Cardiac fibroblast (primary cell): ENCODE data around the gene RAB22A.

Experiments
- DNase-seq, 2 donors: peaks; one replicate each; pipeline versions ENCODE4 v3.0.0 to v3.0.0-alpha.2; 2010; ENCODE audit warnings: low read depth in 2 of 2
- H3K4me3 ChIP-seq, 2 donors: replicated peaks in 1 of 2; 1 replicate in 1 of 2; 2 replicates in 1 of 2; pipeline ENCODE4 v1.5.1; 2011; ENCODE audit warnings: low read depth in 2 of 2, low read length in 2 of 2, mild to moderate bottlenecking in 2 of 2, moderate library complexity in 1 of 2
- CTCF ChIP-seq: IDR thresholded peaks from one replicate; pipeline ENCODE4 v1.5.1; 2011; ENCODE audit warnings: low read depth, mild to moderate bottlenecking, low read length, inconsistent platforms

RAB22A gene

GRCh38 chr20:58309591-58310290 lies at the start of gene RAB22A:
Gene RAB22A, plus strand, starts transcription at chr20:58309715. Its CDS starts 262 bp downstream, at chr20:58309977.
- TF ChIP-seq CTCF, result no peak
- peak within 1 kb of the TSS; percentile 83 to 84 for H3K4me3 ChIP-seq
- DNase-seq, result peak; percentile 78 to 92

GRCh38 chr20:58260006-58260405 lies 49.5 kb upstream of the RAB22A start:
- no peak overlapping the region for H3K4me3 ChIP-seq
- TF ChIP-seq CTCF, result no peak
- DNase-seq, result peak in 1 of 2 donors; percentile 28

- no peak for TF ChIP-seq CTCF
- no peak for DNase-seq
- H3K4me3 ChIP-seq, result no peak overlapping the region
Measured at GRCh38 chr20:58261660-58262059, 47.9 kb upstream of the RAB22A start.

DNA sequence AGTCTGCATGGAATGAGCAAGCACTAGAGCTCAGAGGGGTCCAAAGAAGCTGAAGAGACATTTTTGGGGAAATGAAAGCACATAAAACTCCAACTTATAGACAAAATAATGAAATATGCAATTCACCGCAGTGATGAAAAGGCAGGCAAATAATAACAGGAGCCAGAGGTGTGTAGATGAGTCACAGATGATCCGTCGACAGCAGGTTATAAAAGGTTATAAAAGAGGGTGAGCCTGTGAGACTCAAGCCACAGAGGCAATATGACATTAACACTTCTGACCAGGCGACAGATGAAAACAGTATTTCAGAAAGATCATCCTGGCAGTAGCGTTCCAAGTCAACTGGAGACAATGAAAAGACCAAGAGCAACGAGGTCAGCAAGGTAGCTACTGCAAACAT lies 45.2 kb upstream of the RAB22A start:
- TF ChIP-seq CTCF, result no peak
- DNase-seq, result no peak
- H3K4me3 ChIP-seq, result no peak overlapping the region

DNA sequence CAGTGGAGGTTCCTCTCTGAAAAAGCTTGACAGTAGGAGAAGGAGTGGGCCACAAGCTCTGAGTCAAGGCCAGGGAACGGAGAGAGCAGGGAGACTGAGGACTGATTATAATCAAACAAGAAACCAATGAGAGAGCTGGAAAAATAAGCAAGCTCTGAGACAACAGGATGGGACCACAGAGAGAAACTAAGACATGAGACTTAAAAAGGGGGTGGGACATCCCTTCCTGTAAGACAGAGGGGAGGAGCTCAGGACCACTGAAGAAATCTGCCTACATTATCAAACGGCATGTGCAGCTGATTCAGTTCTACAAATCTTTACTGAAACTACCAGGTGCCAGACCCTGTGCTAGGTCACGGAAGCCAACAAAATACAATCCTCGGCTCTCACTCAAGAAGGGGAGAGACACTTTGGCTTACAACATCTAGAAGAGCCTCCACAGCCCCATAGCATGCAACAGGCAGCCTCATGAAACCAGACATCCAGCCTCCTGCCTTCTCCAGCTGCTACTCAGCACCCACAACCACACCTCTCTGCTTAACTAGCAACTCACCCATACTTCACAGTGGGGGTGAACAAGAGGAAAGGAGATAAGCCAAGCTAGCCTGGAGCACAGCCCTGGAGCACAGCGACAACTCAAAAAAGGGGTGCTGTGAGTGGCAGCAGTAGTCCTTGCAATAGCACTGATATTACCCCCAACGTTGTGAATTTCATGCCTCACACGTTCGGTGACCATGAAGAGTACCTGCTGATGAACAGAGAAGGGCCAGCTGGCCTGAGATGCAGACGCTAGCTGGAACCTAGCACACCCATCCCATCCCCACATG lies 41.9 kb upstream of the RAB22A start:
- H3K4me3 ChIP-seq, result no peak overlapping the region
- TF ChIP-seq CTCF, result no peak
- DNase-seq, result no peak

DNA sequence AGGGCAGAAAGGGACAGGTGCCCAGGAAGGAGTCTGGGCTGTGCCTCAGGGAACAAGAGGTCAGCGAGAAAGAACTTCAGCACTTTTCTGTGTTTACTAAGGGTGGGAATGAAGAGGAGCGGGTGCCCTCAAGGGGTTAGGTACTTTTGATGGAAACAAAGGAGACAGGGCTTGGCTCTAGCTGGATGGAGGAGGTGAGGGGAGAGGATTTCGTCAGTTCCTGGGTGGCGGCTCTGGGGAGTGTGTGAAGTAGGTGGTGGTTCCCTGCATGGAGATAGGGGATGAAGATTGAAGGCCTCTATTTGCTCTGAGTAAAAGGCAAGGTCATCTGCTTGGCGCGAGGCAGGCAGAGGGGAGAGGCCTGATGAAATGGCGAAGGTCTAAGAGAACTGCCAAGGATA lies 41.1 kb upstream of the RAB22A start:
- DNase-seq, result no peak
- no peak overlapping the region for H3K4me3 ChIP-seq
- no peak for TF ChIP-seq CTCF
